GM12878 (cell line): Measurements from ENCODE around the gene PLCXD1. TPM values are rescaled to one million over a fixed set of nuclear protein-coding genes. Genes with fewer than 3 reads are reported as not detected.

Experiments used
- ATAC-seq: fragments of 200-7000 bp; cut with Tn5 transposase; 3 replicates; pipeline ENCODE4 v1.9.1; 2020; ENCODE audit warnings: mild to moderate bottlenecking, moderate library complexity
- BruUV-seq: library from RNA; stranded (reverse); fragments of 400-500 nt; replicated peaks from 2 replicates; lab custom pipeline; 2021; lab: Mats Ljungman, UMichigan
- CTCF ChIA-PET: fragments of 300-600 bp; sonication (Branson Sonifier 250); formaldehyde crosslinking; extraction: SDS; loops from one replicate; lab custom pipeline; 2021; ENCODE audit warnings: inconsistent platforms; lab: Yijun Ruan, JAX
- POLR2A ChIA-PET: fragments of 350-600 bp; formaldehyde crosslinking; extraction: SDS; loops from one replicate; lab custom pipeline; 2021; ENCODE audit warnings: inconsistent platforms; lab: Charles Lee
- RAD21 ChIA-PET: fragments of 300-600 bp; sonication (Branson Sonifier 250); formaldehyde crosslinking; loops from one replicate; lab custom pipeline; 2023; ENCODE audit warnings: antibody characterized with exemption; ENCODE audit not compliant: unreplicated experiment; lab: Charles Lee
- SMC1A ChIA-PET: fragments of 300-600 bp; sonication (Branson Sonifier 250); formaldehyde crosslinking; loops from one replicate; lab custom pipeline; 2023; ENCODE audit not compliant: unreplicated experiment, uncharacterized antibody; lab: Charles Lee
- DNase-seq: peaks from one replicate; pipeline ENCODE4 v3.0.0-alpha.2; 2011; ENCODE audit warnings: low read depth, low spot score
- FAIRE-seq: peaks from 3 replicates; lab custom pipeline; 2011; peaks lifted over from hg19 to GRCh38; lab: Jason Lieb, UNC
- H2AFZ ChIP-seq: 2 replicates; pipeline ENCODE4 v1.6.0; 2011; ENCODE audit warnings: low read depth, low read length, control low read depth; ENCODE audit not compliant: control insufficient read depth
- H3K27ac ChIP-seq: 2 replicates; pipeline ENCODE4 v1.5.1; 2011; ENCODE audit warnings: control low read depth; ENCODE audit not compliant: control insufficient read depth, insufficient read depth
- H3K27me3 ChIP-seq, 2 experiments: replicated peaks in 1 of 2; 2 replicates each; pipeline versions ENCODE4 v1.6.0 to v1.6.1; 2011; ENCODE audit warnings: low read length in 1 of 2; ENCODE audit not compliant: control insufficient read depth in 2 of 2, insufficient read depth in 2 of 2
- H3K36me3 ChIP-seq, 2 experiments: 2 replicates each; pipeline ENCODE4 v1.5.1; 2011; ENCODE audit warnings: low read length in 1 of 2; ENCODE audit not compliant: control insufficient read depth in 2 of 2, insufficient read depth in 2 of 2
- H3K4me1 ChIP-seq: 2 replicates; pipeline ENCODE4 v1.6.1; 2011; ENCODE audit warnings: mild to moderate bottlenecking, low read length, moderate library complexity, mixed read lengths; ENCODE audit not compliant: control insufficient read depth, insufficient read depth
- H3K4me2 ChIP-seq: 2 replicates; pipeline ENCODE4 v1.6.0; 2011; ENCODE audit warnings: control low read depth; ENCODE audit not compliant: control insufficient read depth, insufficient read depth
- H3K4me3 ChIP-seq: fragments of 200-600 bp; sonication (generic); 2 replicates; pipeline ENCODE4 v1.5.1; 2016
- H3K79me2 ChIP-seq: 2 replicates; pipeline ENCODE4 v1.6.0; 2011; ENCODE audit warnings: low read length; ENCODE audit not compliant: control insufficient read depth, insufficient read depth
- H3K9ac ChIP-seq: 2 replicates; pipeline ENCODE4 v1.8.0; 2011; ENCODE audit warnings: low read length, control low read depth, mixed read lengths; ENCODE audit not compliant: control insufficient read depth, insufficient read depth
- H3K9me3 ChIP-seq: replicated peaks from 3 replicates; pipeline ENCODE4 v1.5.1; 2011; ENCODE audit warnings: mild to moderate bottlenecking, low read length; ENCODE audit not compliant: control insufficient read depth, insufficient read depth
- H4K20me1 ChIP-seq: 2 replicates; pipeline ENCODE4 v1.6.0; 2011; ENCODE audit not compliant: control insufficient read depth, insufficient read depth
- ASH2L ChIP-seq: fragments of 300-600, 200-600 bp; sonication (generic); IDR thresholded peaks from 2 replicates; pipeline ENCODE4 v1.6.1; 2017; ENCODE audit warnings: low read depth, mild to moderate bottlenecking, borderline replicate concordance
- BCL11A ChIP-seq: IDR thresholded peaks from 2 replicates; pipeline ENCODE4 v1.6.1; 2011; ENCODE audit warnings: low read depth, low read length
- CTCF ChIP-seq, 3 experiments: IDR thresholded peaks in 2 of 3; conservative IDR thresholded peaks in 1 of 3; 2 replicates each; pipeline ENCODE4 v1.5.1; 2011; ENCODE audit warnings: low read depth in 3 of 3, low read length in 3 of 3, mild to moderate bottlenecking in 3 of 3, control low read depth in 2 of 3, moderate library complexity in 2 of 3, inconsistent platforms in 1 of 3, mixed read lengths in 1 of 3; ENCODE audit not compliant: control insufficient read depth in 2 of 3, insufficient read depth in 1 of 3; ENCODE audit errors: extremely low read depth in 1 of 3
- E2F4 ChIP-seq: IDR thresholded peaks from 2 replicates; pipeline ENCODE4 v1.6.1; 2012; ENCODE audit warnings: low read depth, low read length, improper control_type of control experiment
- ETV6 ChIP-seq, 2 experiments: fragments of 450-650 bp in 1 of 2; IDR thresholded peaks in 1 of 2; conservative IDR thresholded peaks in 1 of 2; 2 replicates each; pipeline ENCODE4 v1.6.1; 2014; ENCODE audit warnings: antibody characterized with exemption in 1 of 2, borderline replicate concordance in 1 of 2, low read depth in 1 of 2, mild to moderate bottlenecking in 1 of 2, moderate library complexity in 1 of 2
- HCFC1 ChIP-seq: fragments of 150-350 bp; IDR thresholded peaks from 2 replicates; pipeline ENCODE4 v1.6.1; 2014; ENCODE audit warnings: low read length
- MXI1 ChIP-seq: fragments of 150-350 bp; IDR thresholded peaks from 2 replicates; pipeline ENCODE4 v1.6.1; 2011; ENCODE audit warnings: low read depth, mild to moderate bottlenecking, inconsistent platforms, low read length, improper control_type of control experiment
- POLR2AphosphoS5 ChIP-seq: IDR thresholded peaks from 2 replicates; pipeline ENCODE4 v1.6.1; 2011; ENCODE audit warnings: mild to moderate bottlenecking, low read length, inconsistent platforms
- SMARCA5 ChIP-seq: fragments of 450-650 bp; IDR thresholded peaks from 2 replicates; pipeline ENCODE4 v1.6.1; 2017; ENCODE audit warnings: mild to moderate bottlenecking
- SUPT20H ChIP-seq: IDR thresholded peaks from 2 replicates; pipeline ENCODE4 v1.6.1; 2011; ENCODE audit warnings: low read depth, mild to moderate bottlenecking, low read length, moderate library complexity, borderline replicate concordance; ENCODE audit not compliant: control insufficient read depth
- SUZ12 ChIP-seq: fragments of 200-600 bp; sonication (generic); IDR thresholded peaks from one replicate; pipeline ENCODE4 v1.6.1; 2018; ENCODE audit warnings: antibody characterized with exemption, mild to moderate bottlenecking; ENCODE audit not compliant: unreplicated experiment
- ZNF207 ChIP-seq: fragments of 450-650 bp; IDR thresholded peaks from 2 replicates; pipeline ENCODE4 v1.6.1; 2014; ENCODE audit warnings: antibody characterized with exemption, mild to moderate bottlenecking, borderline replicate concordance
- WGBS: methylation state at CpG from one replicate; pipeline ENCODE4 v1.1.6; 2016; ENCODE audit warnings: low lambda C conversion rate; ENCODE audit not compliant: insufficient replicate concordance, insufficient coverage; ENCODE audit errors: missing lambda C conversion rate; 5-methylcytosine and 5-hydroxymethylcytosine counted together
- in situ Hi-C: fragments of 300-500 bp; cut with MboI; formaldehyde crosslinking; loops from 9 replicates; pipeline ENCODE4 v1.14.3; 2018; ENCODE audit warnings: mixed read lengths
- intact Hi-C: fragments of 100-400 bp; cut with micrococcal nuclease; formaldehyde crosslinking; loops from one replicate; pipeline ENCODE4 v1.14.2; 2022; ENCODE audit not compliant: unreplicated experiment
- polyA plus RNA-seq, 11 experiments: library from polyadenylated mRNA; depleted of rRNA in 4 of 11; unstranded in 6 of 11; stranded (reverse) in 5 of 11; fragments of >200 nt; fragmentation: Nextera tagmentation in 4 of 11; fragmentation: Illumina TruSeq in 1 of 11; extraction: Ambion mirVana in 4 of 11; extraction: Trizol in 1 of 11; gene quantifications; 1 replicate in 1 of 11; 2 replicates in 10 of 11; pipeline versions ENCODE4 v1.2.1 to v1.2.3, GENCODE V29; 2011 to 2016; ENCODE audit warnings: inconsistent platforms in 2 of 11, missing spikeins in 2 of 11, low read depth in 1 of 11
- total RNA-seq, 4 experiments: library from RNA; depleted of rRNA in 3 of 4; stranded (reverse); fragments of >200 nt in 3 of 4; fragmentation: Illumina TruSeq in 1 of 4; extraction: Trizol in 1 of 4; gene quantifications; 2 replicates each; pipeline versions ENCODE4 v1.2.1 to v1.2.3, GENCODE V29; 2013 to 2021

Gene PLCXD1
- total and polyA plus RNA-seq, 10 of the 15 experiments (the other 5 are each of a cell fraction or from before 2014, with no cell fraction given): 2.4 to 49.7 (median 18.0) TPM

GRCh38 chrX:335758-336155, 54.6 kb downstream of the PLCXD1 start:
- Histone ChIP-seq H3K27me3 (no peaks in the 10 kb centered on the region), H2AFZ (no peak overlapping the region)
- no peak for TF ChIP-seq POLR2AphosphoS5
- no peak for TF ChIP-seq ZNF207
- TF ChIP-seq SUZ12: no peak
- no peak for TF ChIP-seq SMARCA5
- no peak for TF ChIP-seq SUPT20H
- TF ChIP-seq E2F4: no peak
- TF ChIP-seq ASH2L: no peak
- TF ChIP-seq CTCF (IDR thresholded peaks at IDR 0.05 in 2 of 3, conservative IDR thresholded peaks at IDR 0.05 in 1 of 3; ENCODE audit: control insufficient read depth in 2 of 3, extremely low read depth in 1 of 3, insufficient read depth in 1 of 3, low read depth in 3 of 3, low read length in 3 of 3): no peak
- no peak for TF ChIP-seq HCFC1
- no peak for TF ChIP-seq MXI1
- no peak for TF ChIP-seq ETV6 (conservative IDR thresholded peaks at IDR 0.05 in 1 of 2, IDR thresholded peaks at IDR 0.05 in 1 of 2; ENCODE audit: borderline replicate concordance in 1 of 2, low read depth in 1 of 2)
- TF ChIP-seq BCL11A: no peak
- TF ChIP-seq, all 136 proteins: peak for 0
- no TSS peak for BruUV-seq
- Histone ChIP-seq H3K79me2 (no peaks in the 10 kb centered on the region), H4K20me1 (no peaks in the 10 kb centered on the region), H3K4me1 (no peaks in the 10 kb centered on the region), H3K9me3 (no peaks in the 10 kb centered on the region; the same call in 1 of the 3 replicates), H3K9ac (no peak overlapping the region), H3K36me3 (no peaks in the 10 kb centered on the region), H3K4me3 (no peak overlapping the region), H3K27ac (no peak overlapping the region), H3K4me2 (no peak overlapping the region)
- CTCF ChIA-PET: no interaction called here
- POLR2A ChIA-PET: no interaction called here
- intact Hi-C loops: no loop called here
- FAIRE-seq (no peak), DNase-seq (no peak), ATAC-seq (no peak)
- SMC1A ChIA-PET: no interaction called here
- in situ Hi-C loops: no loop called here
- RAD21 ChIA-PET: no interaction called here
- WGBS: 89% methylated on average over 17 of the region's 17 CpGs
